ENCODE results near the gene BRIP1. TPM values are rescaled to one million over a fixed set of nuclear protein-coding genes. Genes with fewer than 3 reads are reported as not detected.

The BRIP1 gene
- total RNA-seq, 4 donors from 2014 or later: 1.0 to 13.0 TPM; not detected in 2

- Histone ChIP-seq H3K27me3 (no peaks in the 10 kb centered on the region), H3K9me3 (no peaks in the 10 kb centered on the region), H3K4me1 (no peaks in the 10 kb centered on the region), H3K4me3 (no peak overlapping the region), H3K36me3 (no peaks in the 10 kb centered on the region), H3K27ac (no peak overlapping the region)
- TF ChIP-seq POLR2A (IDR thresholded peaks at IDR 0.05): no peak
- TF ChIP-seq CTCF (IDR thresholded peaks at IDR 0.05): no peak
- DNase-seq: no peak
- intact Hi-C loops (cut with DNase I; ENCODE audit: low total_unique reads): no loop called here
These were observed 68.5 kb downstream of the BRIP1 start for GRCh38 chr17:61794792-61795191.

- intact Hi-C loops (cut with DNase I; ENCODE audit: low total_unique reads): no loop called here
- Histone ChIP-seq H3K4me3 (no peak overlapping the region), H3K27ac (no peak overlapping the region), H3K4me1 (no peaks in the 10 kb centered on the region), H3K36me3 (no peaks in the 10 kb centered on the region), H3K27me3 (no peaks in the 10 kb centered on the region), H3K9me3 (no peaks in the 10 kb centered on the region)
- no peak for DNase-seq
- no peak for TF ChIP-seq CTCF (IDR thresholded peaks at IDR 0.05)
- no peak for TF ChIP-seq POLR2A (IDR thresholded peaks at IDR 0.05)
These were observed 69.1 kb downstream of the BRIP1 start for GRCh38 chr17:61794242-61794641.

- H3K36me3 ChIP-seq: no peaks in the 10 kb centered on the region
- H3K27me3 ChIP-seq: no peaks in the 10 kb centered on the region
- H3K4me3 ChIP-seq: no peak overlapping the region
- intact Hi-C loops (cut with DNase I; ENCODE audit: low total_unique reads): no loop called here
- no peak for DNase-seq
- no peak overlapping the region for H3K27ac ChIP-seq
- no peaks in the 10 kb centered on the region for H3K4me1 ChIP-seq
- TF ChIP-seq POLR2A (IDR thresholded peaks at IDR 0.05): no peak
- TF ChIP-seq CTCF (IDR thresholded peaks at IDR 0.05): no peak
- H3K9me3 ChIP-seq: no peaks in the 10 kb centered on the region
These were observed 69.8 kb downstream of the BRIP1 start for GRCh38 chr17:61793565-61793964.

GRCh38 chr17:61789872-61790271 lies 73.5 kb downstream of the BRIP1 start:
- Histone ChIP-seq H3K4me1 (no peaks in the 10 kb centered on the region), H3K27me3 (no peaks in the 10 kb centered on the region), H3K4me3 (no peak overlapping the region), H3K36me3 (no peaks in the 10 kb centered on the region), H3K27ac (no peak overlapping the region), H3K9me3 (no peaks in the 10 kb centered on the region)
- intact Hi-C loops (cut with DNase I; ENCODE audit: low total_unique reads): no loop called here
- DNase-seq: no peak
- no peak for TF ChIP-seq CTCF (IDR thresholded peaks at IDR 0.05)
- no peak for TF ChIP-seq POLR2A (IDR thresholded peaks at IDR 0.05)

GRCh38 chr17:61786088-61786487 lies 77.2 kb downstream of the BRIP1 start:
- Histone ChIP-seq H3K9me3 (no peaks in the 10 kb centered on the region), H3K4me3 (no peak overlapping the region), H3K27ac (no peak overlapping the region), H3K27me3 (no peaks in the 10 kb centered on the region), H3K36me3 (no peaks in the 10 kb centered on the region), H3K4me1 (no peaks in the 10 kb centered on the region)
- intact Hi-C loops (cut with DNase I; ENCODE audit: low total_unique reads): no loop called here
- no peak for DNase-seq
- no peak for TF ChIP-seq CTCF (IDR thresholded peaks at IDR 0.05)
- TF ChIP-seq POLR2A (IDR thresholded peaks at IDR 0.05): no peak

All from uterus (tissue), 4 donors.